Suppressor macrophage (primary cell): Measurements from ENCODE around the gene SERPINA9.

Experiments used
- DNase-seq, 4 experiments: peaks; one replicate each; pipeline ENCODE4 v3.0.0-alpha.2; 2020 to 2022

The SERPINA9 gene

GRCh38 chr14:94461526-94462218 is 14.3 kb downstream of the SERPINA9 start:
- DNase-seq = no peak

- DNase-seq = no peak
These were observed 15.2 kb downstream of the SERPINA9 start for GRCh38 chr14:94460631-94461416.

GRCh38 chr14:94458558-94459205 is 17.3 kb downstream of the SERPINA9 start:
- DNase-seq = no peak

- no peak for DNase-seq
These were observed 17.9 kb downstream of the SERPINA9 start for GRCh38 chr14:94458096-94458495.

- DNase-seq = no peak
These were observed 20.1 kb downstream of the SERPINA9 start for GRCh38 chr14:94455928-94456327.

- DNase-seq = no peak
These were observed 24.2 kb downstream of the SERPINA9 start for GRCh38 chr14:94451826-94452225.

GRCh38 chr14:94451091-94451771 is 24.8 kb downstream of the SERPINA9 start:
- DNase-seq = no peak

- DNase-seq = no peak
These were observed 25.3 kb downstream of the SERPINA9 start for GRCh38 chr14:94450722-94451090.

GRCh38 chr14:94449930-94450329 is 26.1 kb downstream of the SERPINA9 start:
- DNase-seq = no peak

- no peak for DNase-seq
These were observed 27.8 kb downstream of the SERPINA9 start for GRCh38 chr14:94448071-94448808.

GRCh38 chr14:94447206-94447605 is 28.8 kb downstream of the SERPINA9 start:
- DNase-seq = no peak

GRCh38 chr14:94446126-94446525 is 29.9 kb downstream of the SERPINA9 start:
- DNase-seq = no peak

GRCh38 chr14:94445003-94445402 is 31.0 kb downstream of the SERPINA9 start:
- no peak for DNase-seq

- no peak for DNase-seq
These were observed 34.3 kb downstream of the SERPINA9 start for GRCh38 chr14:94441531-94442205.

- DNase-seq = no peak
These were observed 34.9 kb downstream of the SERPINA9 start for GRCh38 chr14:94441130-94441529.

- DNase-seq = no peak
These were observed 36.4 kb downstream of the SERPINA9 start for GRCh38 chr14:94439453-94440057.

GRCh38 chr14:94428610-94429009 is 47.4 kb downstream of the SERPINA9 start:
- no peak for DNase-seq

GRCh38 chr14:94427016-94427613 is 48.9 kb downstream of the SERPINA9 start:
- DNase-seq = no peak

- DNase-seq = no peak
These were observed 49.5 kb downstream of the SERPINA9 start for GRCh38 chr14:94426526-94426925.

GRCh38 chr14:94424371-94424770 is 51.6 kb downstream of the SERPINA9 start:
- DNase-seq = no peak
